ENCODE measurements around the gene MAZ. TPM values are rescaled to one million over a fixed set of nuclear protein-coding genes. Genes with fewer than 3 reads are reported as not detected.

MAZ gene
- total and polyA plus RNA-seq, 2 of the 13 experiments (the other 11 are each of a cell fraction or from before 2014, with no cell fraction given) = 203 to 277 TPM

GRCh38 chr16:29757950-29758466 lies 48.3 kb upstream of the MAZ start (continued):
- TF ChIP-seq ZSCAN9 (CRISPR knock-in tag; IDR thresholded peaks at IDR 0.05; ENCODE audit: borderline replicate concordance) (peak; percentile 61; the same call in 1 of the 2 replicates), MBD4 (IDR thresholded peaks at IDR 0.05; ENCODE audit: borderline replicate concordance, low read length) (no peak), ZNF513 (CRISPR knock-in tag; conservative IDR thresholded peaks at IDR 0.05) (no peak), GATA4 (IDR thresholded peaks at IDR 0.05; ENCODE audit: borderline replicate concordance, low read depth) (no peak), SOX13 (IDR thresholded peaks at IDR 0.05) (no peak), SOX13 (CRISPR knock-in tag; conservative IDR thresholded peaks at IDR 0.05 in 1 of 2, IDR thresholded peaks at IDR 0.05 in 1 of 2) (peak in 1 of 2 experiments; percentile 68; a peak in 1 of 4 replicates), BATF2 (CRISPR knock-in tag; IDR thresholded peaks at IDR 0.05) (no peak), TFDP1 (CRISPR knock-in tag; IDR thresholded peaks at IDR 0.05; ENCODE audit: borderline replicate concordance) (no peak), KDM3A (CRISPR knock-in tag; IDR thresholded peaks at IDR 0.05; ENCODE audit: low read depth) (no peak), PLRG1 (conservative IDR thresholded peaks at IDR 0.05) (no peak), MEF2D (CRISPR knock-in tag; IDR thresholded peaks at IDR 0.05) (no peak), HOXA3 (CRISPR knock-in tag; IDR thresholded peaks at IDR 0.05) (peak; percentile 65; the same call in 1 of the 2 replicates), ZNF563 (CRISPR knock-in tag; IDR thresholded peaks at IDR 0.05) (peak; percentile 37; the same call in 1 of the 2 replicates), HOXA7 (CRISPR knock-in tag; IDR thresholded peaks at IDR 0.05) (no peak), RORA (CRISPR knock-in tag; IDR thresholded peaks at IDR 0.05) (no peak), PATZ1 (CRISPR knock-in tag; IDR thresholded peaks at IDR 0.05) (no peak), ZNF441 (CRISPR knock-in tag; IDR thresholded peaks at IDR 0.05; ENCODE audit: borderline replicate concordance) (0 out of 2 replicates have a peak, but pooled peaks have one; percentile 47), ATF2 (CRISPR knock-in tag; IDR thresholded peaks at IDR 0.05) (peak; percentile 93), TEAD3 (CRISPR knock-in tag; optimal IDR thresholded peaks at IDR 0.05; ENCODE audit: borderline replicate concordance) (peak; percentile 86), ZNF652 (CRISPR knock-in tag; IDR thresholded peaks at IDR 0.05; ENCODE audit: borderline replicate concordance, low read depth) (no peak), NFE2 (CRISPR knock-in tag; IDR thresholded peaks at IDR 0.05) (no peak), GTF3A (CRISPR knock-in tag; conservative IDR thresholded peaks at IDR 0.05) (no peak)

All from HepG2 (cell line).